ENCODE measurements around the gene IL17D.

IL17D gene

GRCh38 chr13:20720499-20720898 lies 17.0 kb downstream of the IL17D start:
- no peak overlapping the region for H3K4me2 ChIP-seq (ENCODE audit: low read depth, low read length, poor library complexity, severe bottlenecking)
- no peak overlapping the region for H3K27ac ChIP-seq (ENCODE audit: low read depth, low read length)
- no peaks in the 10 kb centered on the region for H3K79me2 ChIP-seq (ENCODE audit: insufficient read depth, low read length)
- TF ChIP-seq, protein P1, sequence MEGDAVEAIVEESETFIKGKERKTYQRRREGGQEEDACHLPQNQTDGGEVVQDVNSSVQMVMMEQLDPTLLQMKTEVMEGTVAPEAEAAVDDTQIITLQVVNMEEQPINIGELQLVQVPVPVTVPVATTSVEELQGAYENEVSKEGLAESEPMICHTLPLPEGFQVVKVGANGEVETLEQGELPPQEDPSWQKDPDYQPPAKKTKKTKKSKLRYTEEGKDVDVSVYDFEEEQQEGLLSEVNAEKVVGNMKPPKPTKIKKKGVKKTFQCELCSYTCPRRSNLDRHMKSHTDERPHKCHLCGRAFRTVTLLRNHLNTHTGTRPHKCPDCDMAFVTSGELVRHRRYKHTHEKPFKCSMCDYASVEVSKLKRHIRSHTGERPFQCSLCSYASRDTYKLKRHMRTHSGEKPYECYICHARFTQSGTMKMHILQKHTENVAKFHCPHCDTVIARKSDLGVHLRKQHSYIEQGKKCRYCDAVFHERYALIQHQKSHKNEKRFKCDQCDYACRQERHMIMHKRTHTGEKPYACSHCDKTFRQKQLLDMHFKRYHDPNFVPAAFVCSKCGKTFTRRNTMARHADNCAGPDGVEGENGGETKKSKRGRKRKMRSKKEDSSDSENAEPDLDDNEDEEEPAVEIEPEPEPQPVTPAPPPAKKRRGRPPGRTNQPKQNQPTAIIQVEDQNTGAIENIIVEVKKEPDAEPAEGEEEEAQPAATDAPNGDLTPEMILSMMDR (IDR thresholded peaks at IDR 0.05; ENCODE audit: insufficient read depth, low read length, poor library complexity, severe bottlenecking), result no peak
- TF ChIP-seq EZH2phosphoT487 (conservative IDR thresholded peaks at IDR 0.05; ENCODE audit: low read length), result no peak
- no peaks in the 10 kb centered on the region for H3K9me2 ChIP-seq (replicated peaks; ENCODE audit: insufficient read depth, low read length)
- H4K20me1 ChIP-seq (ENCODE audit: low read depth, low read length), result no peaks in the 10 kb centered on the region
- H3K9me3 ChIP-seq (ENCODE audit: insufficient read depth, low read length), result no peaks in the 10 kb centered on the region
- no peaks in the 10 kb centered on the region for H3K36me3 ChIP-seq (ENCODE audit: low read length)
- no peak overlapping the region for H3K4me3 ChIP-seq (ENCODE audit: insufficient read depth, low read length, poor library complexity, severe bottlenecking)
- no peaks in the 10 kb centered on the region for H3K27me3 ChIP-seq (ENCODE audit: low read length)
- no peaks in the 10 kb centered on the region for H3F3A ChIP-seq (ENCODE audit: insufficient read depth)
- H3K9ac ChIP-seq (ENCODE audit: low read length), result no peak overlapping the region
- H2AFZ ChIP-seq (ENCODE audit: low read depth, low read length, severe bottlenecking), result no peak overlapping the region

- H3K36me3 ChIP-seq (ENCODE audit: low read length), result no peaks in the 10 kb centered on the region
- no peaks in the 10 kb centered on the region for H4K20me1 ChIP-seq (ENCODE audit: low read depth, low read length)
- H3K4me3 ChIP-seq (ENCODE audit: insufficient read depth, low read length, poor library complexity, severe bottlenecking), result no peak overlapping the region
- H3K27ac ChIP-seq (ENCODE audit: low read depth, low read length), result no peak overlapping the region
- H3K4me2 ChIP-seq (ENCODE audit: low read depth, low read length, poor library complexity, severe bottlenecking), result no peak overlapping the region
- H3K9me3 ChIP-seq (ENCODE audit: insufficient read depth, low read length), result no peaks in the 10 kb centered on the region
- H3K79me2 ChIP-seq (ENCODE audit: insufficient read depth, low read length), result no peaks in the 10 kb centered on the region
- no peaks in the 10 kb centered on the region for H3F3A ChIP-seq (ENCODE audit: insufficient read depth)
- H3K27me3 ChIP-seq (ENCODE audit: low read length), result no peaks in the 10 kb centered on the region
- H3K9ac ChIP-seq (ENCODE audit: low read length), result no peak overlapping the region
- no peaks in the 10 kb centered on the region for H3K9me2 ChIP-seq (replicated peaks; ENCODE audit: insufficient read depth, low read length)
- TF ChIP-seq, protein P1 (IDR thresholded peaks at IDR 0.05; ENCODE audit: insufficient read depth, low read length, poor library complexity, severe bottlenecking), result no peak
- no peak for TF ChIP-seq EZH2phosphoT487 (conservative IDR thresholded peaks at IDR 0.05; ENCODE audit: low read length)
- H2AFZ ChIP-seq (ENCODE audit: low read depth, low read length, severe bottlenecking), result no peak overlapping the region
Observed at GRCh38 chr13:20721058-20721453, 17.6 kb downstream of the IL17D start.

GRCh38 chr13:20721454-20722357 lies 18.2 kb downstream of the IL17D start:
- H2AFZ ChIP-seq (ENCODE audit: low read depth, low read length, severe bottlenecking), result no peak overlapping the region
- no peak overlapping the region for H3K4me3 ChIP-seq (ENCODE audit: insufficient read depth, low read length, poor library complexity, severe bottlenecking)
- no peaks in the 10 kb centered on the region for H3K79me2 ChIP-seq (ENCODE audit: insufficient read depth, low read length)
- no peaks in the 10 kb centered on the region for H4K20me1 ChIP-seq (ENCODE audit: low read depth, low read length)
- no peaks in the 10 kb centered on the region for H3F3A ChIP-seq (ENCODE audit: insufficient read depth)
- no peak overlapping the region for H3K4me2 ChIP-seq (ENCODE audit: low read depth, low read length, poor library complexity, severe bottlenecking)
- no peaks in the 10 kb centered on the region for H3K36me3 ChIP-seq (ENCODE audit: low read length)
- H3K27me3 ChIP-seq (ENCODE audit: low read length), result no peaks in the 10 kb centered on the region
- H3K9me2 ChIP-seq (replicated peaks; ENCODE audit: insufficient read depth, low read length), result no peaks in the 10 kb centered on the region
- no peak overlapping the region for H3K9ac ChIP-seq (ENCODE audit: low read length)
- no peaks in the 10 kb centered on the region for H3K9me3 ChIP-seq (ENCODE audit: insufficient read depth, low read length)
- no peak overlapping the region for H3K27ac ChIP-seq (ENCODE audit: low read depth, low read length)
- TF ChIP-seq, protein P1 (IDR thresholded peaks at IDR 0.05; ENCODE audit: insufficient read depth, low read length, poor library complexity, severe bottlenecking), result no peak
- TF ChIP-seq EZH2phosphoT487 (conservative IDR thresholded peaks at IDR 0.05; ENCODE audit: low read length), result no peak

Data from SU-DHL-6 (cell line).